HG02840 (cell line): Measurements from ENCODE around the gene TBC1D5.
"Not testable (repeated sequence)": the region's sequence is repeated elsewhere in the genome, so short reads cannot be mapped to it uniquely, and the experiment has no call there.

Experiments
- ATAC-seq: cut with Tn5 transposase; IDR thresholded peaks from one replicate; pipeline ENCODE4 v1.9.1; 2021; ENCODE audit warnings: mild to moderate bottlenecking, moderate library complexity, moderate number of reproducible peaks; ENCODE audit not compliant: unreplicated experiment, low FRiP score

The TBC1D5 gene

DNA sequence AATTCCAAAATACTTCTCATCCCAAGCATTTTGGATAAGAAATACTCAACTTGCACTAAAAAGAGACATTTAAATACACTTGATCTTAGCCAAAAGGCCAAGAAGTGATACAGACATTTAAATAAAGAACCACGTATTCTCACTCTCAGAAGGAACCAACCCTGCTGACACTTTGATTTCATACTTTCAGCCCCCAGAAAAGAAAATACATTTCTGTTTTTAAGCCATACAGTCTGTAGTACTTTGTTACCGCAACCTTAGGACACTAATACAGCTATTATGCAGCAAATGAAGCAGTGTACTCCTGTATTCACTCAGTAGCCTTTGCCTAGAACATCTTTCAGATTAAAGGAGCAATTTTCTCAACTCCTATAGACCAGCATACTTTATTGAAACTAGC, 86.7 kb downstream of the TBC1D5 start:
- ATAC-seq: peak; percentile 76

DNA sequence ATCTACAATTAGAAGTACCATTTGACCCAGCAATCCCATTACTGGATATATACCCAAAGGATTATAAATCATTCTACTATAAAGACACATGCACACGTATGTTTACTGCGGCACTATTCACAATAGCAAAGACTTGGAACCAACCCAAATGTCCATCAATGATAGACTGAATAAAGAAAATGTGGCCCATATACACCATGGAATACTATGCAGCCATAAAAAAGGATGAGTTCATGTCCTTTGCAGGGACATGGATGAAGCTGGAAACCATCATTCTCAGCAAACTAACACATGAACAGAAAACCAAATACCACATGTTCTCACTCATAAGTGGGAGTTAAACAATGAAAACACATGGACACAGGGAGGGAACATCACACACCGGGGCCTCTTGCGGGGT, 92.7 kb downstream of the TBC1D5 start:
- not testable (repeated sequence) for ATAC-seq

DNA sequence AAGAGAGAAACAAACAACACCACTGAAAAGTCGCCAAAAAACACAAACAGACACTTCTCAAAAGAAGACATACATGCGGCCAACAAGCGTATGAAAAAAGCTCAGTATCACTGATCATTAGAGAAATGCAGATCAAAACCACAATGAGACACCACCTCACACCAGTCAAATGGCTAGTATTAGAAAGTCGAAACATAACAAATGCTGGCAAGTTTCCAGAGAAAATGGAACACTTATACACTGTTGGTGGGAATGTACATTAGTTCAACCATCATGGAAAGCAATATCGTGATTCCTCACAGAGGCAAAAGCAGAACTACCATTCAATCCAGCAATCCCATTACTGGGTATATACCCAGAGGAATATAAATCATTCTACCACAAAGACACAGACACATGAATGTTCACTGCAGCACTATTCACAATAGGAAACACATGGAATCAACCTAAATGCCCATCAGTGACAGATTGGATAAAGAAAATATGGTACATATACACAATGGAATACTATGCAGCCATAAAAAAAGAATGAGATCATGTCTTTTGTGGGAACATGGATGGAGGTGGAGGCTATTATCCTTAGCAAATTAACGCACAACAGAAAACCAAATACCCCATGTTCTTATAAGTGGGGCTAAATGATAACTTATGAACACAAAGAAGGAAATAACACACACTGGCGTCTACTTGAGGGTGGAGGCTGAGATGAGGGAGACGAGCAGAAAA, 93.6 kb downstream of the TBC1D5 start:
- not testable (repeated sequence) for ATAC-seq

DNA sequence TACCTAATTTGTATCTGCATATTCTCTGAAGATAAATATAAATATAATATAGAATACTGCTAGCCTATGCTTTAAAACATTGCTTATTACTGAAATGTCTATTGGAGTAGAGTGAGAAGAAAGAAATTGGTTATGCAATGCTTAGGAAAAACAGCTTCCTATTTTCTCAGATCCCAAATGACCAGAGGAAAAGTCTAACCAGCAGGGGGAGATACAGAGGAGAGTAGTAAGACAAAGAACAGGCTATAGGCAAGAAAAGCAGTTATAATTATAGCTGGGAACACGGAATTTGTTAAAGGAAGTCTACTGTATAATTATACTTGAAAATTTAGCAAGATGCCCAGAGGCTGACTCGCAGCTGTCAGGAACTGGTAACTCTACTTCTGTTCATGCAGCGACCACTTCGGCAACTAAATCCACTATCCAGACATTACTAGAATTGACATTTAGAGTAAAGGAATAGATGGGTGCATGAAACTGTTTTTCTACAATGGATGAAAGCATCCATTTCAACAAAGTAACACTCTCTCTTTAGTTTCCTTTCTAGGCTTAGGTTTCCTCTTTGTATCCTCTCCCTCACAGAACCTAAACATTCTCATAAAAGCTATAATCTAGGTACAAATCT, 97.2 kb downstream of the TBC1D5 start:
- no peak for ATAC-seq

DNA sequence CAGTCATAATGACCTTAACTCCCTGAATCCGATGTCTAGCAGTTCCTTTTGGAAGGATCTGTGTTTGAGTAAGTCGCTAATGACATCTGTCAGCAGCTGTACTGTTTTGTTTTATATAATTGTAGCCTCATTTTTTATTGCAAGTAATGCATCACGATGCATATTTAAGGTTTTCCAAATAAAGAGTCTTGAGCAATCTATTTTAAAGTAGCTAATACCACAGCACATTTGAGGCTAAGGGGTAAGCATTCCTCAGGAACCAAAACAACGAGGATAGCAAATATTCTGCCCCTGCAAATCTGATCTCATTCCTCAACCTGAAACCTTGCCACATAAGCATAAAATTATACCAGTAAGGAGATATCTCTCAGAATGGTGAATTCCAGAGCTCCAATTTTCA, 98.7 kb downstream of the TBC1D5 start:
- ATAC-seq: no peak

DNA sequence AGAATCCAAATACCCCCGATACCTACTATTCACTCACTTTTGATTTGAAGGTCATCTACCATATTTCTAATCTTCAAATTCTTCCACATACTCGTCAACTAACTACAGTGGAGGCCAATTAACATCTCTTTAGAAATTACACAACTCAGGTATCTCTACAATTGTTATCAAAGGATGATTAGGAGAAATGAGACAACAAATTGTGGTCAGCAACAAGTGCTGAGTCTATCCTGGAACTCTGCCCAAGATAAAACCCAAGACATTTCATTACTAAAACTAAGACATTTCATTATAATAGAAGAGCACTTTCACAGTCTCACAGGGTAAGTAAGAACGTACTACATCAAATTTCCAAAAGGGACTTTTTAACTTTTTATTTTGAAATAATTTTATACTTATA, 100.0 kb downstream of the TBC1D5 start:
- ATAC-seq: no peak

DNA sequence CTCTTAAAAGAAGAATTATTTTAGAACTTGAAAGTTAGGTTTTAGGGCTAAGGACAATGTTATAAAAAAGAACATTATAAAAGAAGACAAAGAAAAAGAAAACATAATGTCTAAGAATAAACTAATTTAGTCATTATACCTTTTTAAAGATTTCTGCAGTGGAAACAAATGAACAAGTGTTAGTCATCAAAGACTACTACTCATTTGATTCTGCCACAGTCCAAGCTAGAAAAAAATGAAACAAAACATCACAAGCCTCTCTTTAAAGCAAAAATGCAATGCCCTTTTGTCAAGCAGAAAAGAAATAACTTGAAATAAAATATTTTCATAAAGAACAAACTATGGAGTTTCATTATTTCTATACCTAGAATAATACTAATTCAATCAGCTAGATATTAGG, 102.0 kb downstream of the TBC1D5 start:
- no peak for ATAC-seq

DNA sequence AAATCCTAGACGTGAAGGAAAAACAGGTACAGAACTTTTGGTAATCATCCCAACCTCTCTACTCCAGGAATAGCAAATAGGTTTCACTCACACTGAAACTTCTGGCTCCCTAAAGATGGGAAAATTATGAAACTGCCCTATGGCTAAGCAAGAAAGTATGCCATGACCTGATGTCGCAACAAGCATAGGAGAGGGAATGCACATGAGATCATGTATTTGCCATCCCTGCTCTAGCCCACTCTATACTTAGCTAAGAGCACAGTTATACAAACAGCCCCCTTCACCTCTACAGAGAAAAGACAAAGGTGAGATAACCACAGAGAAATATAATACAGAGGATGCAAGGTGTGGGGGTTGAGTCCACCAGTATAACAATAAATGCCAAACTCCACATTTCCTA, 102.7 kb downstream of the TBC1D5 start:
- ATAC-seq: no peak

DNA sequence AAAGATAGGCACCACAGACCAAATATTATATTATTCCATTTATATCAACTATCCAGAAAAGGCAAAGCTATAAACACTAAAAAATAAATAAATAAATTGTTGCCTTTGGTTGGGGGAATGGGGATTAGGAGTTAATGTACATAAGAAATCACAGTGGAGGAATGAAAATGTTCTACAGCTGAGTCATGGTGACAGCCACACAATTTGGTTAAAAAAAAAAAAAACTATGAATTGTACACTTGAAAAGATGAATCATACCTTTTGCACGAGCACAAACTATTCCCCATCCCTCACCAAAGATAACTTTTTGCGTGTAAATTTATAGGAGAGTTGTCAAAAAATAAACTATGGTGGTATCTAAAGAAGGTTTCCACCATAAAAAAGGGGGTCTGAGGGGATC, 103.2 kb downstream of the TBC1D5 start:
- no peak for ATAC-seq

DNA sequence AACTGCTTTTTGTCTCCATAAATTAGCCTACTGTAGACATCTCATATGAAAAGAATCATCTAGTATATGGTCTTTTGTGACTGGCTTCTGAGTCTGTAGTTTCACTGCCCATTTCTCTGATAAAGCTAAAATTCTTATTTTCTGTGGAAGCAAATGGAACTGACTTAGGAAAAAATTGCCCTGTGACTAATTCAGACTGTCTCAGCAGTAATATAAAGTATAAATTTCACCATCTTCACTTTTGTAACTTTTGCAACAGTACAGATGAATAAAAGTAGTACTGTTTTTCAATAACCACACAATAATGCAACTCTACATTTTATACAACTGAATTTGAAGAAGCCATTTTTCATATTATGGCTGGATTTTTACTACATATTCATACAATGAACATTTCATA, 104.1 kb downstream of the TBC1D5 start:
- no peak for ATAC-seq

DNA sequence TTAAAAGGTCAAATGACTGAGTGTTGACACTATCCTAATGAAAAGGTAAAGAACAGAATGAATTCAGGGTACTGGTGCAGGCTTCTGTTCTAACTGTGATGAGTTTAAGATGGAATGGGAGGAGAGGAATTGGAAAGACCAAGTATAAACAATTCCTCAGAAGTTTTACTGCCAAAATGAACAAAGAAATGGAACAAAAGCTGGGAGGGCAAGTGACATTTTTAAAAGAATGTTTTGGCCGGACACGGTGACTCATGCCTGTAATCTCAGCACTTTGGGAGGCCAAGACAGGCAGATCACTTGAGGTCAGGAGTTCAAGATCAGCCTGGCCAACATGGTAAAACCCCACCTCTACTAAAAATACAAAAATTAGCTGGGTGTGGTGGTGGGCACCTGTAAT, 106.8 kb downstream of the TBC1D5 start:
- not testable (repeated sequence) for ATAC-seq

DNA sequence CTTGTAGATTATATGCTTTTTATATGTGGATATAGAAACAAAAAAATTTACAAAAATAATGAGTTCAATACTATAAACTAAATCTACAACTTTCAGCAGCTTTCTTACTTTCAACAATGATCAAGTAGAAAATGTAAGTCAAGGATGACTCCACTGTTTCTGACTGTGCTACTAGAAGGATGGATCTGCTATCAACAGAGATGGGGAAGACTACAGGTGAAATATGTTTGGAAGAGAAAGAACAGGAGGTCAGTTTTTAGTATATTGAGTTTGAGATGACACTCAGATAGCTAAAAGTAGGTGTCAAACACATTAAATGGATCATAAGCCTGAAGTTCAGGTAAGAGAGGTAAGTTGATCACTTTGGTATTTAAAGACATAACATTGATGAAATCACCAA, 107.5 kb downstream of the TBC1D5 start:
- ATAC-seq: no peak

DNA sequence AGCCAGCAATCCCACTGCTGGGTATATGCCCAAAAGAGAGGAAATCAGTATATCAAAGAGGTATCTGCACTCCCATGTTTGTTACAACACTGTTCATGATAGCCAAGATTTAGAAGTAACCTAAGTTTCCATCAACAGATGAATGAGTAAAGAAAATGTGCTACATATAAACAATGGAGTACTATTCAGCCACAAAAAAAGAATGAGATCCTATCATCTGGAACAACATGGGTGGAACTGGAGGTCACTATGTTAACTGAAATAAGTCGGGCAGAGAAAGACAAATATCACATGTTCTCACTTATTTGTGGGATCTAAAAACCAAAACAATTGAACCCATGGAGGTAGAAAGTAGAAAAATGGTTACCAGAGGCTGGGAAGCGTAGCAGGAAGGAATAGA, 108.2 kb downstream of the TBC1D5 start:
- no peak for ATAC-seq

DNA sequence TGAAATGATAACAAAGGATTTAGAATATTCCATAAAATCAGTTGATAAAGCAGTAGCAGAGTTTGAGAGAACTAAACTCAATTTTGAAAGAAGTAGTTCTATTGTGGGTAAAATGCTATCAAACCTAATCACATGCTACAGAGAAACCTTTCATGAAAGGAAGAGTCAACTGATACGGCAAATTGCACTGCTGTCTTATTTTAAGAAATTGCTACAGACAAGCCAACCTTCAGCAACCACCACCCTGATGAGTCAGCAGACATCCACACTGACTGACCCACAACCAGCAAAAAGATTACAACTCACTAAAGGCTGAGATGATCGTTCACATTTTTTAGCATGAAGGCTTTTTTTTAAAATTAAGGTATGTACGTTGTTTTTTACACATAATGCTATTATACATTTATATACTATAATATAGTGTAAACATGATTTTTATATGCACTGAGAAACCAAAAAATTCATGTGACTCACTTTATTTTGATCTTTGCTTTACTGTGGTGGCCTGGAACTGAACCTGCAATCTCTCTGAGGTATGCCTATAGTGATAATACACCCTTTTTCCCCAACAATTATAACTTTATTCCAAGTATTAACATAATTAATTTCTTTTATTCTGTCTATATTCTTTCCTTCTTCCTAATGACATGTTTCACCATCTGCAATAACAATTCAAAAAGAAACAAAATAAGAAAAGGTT, 109.9 kb downstream of the TBC1D5 start:
- no peak for ATAC-seq

DNA sequence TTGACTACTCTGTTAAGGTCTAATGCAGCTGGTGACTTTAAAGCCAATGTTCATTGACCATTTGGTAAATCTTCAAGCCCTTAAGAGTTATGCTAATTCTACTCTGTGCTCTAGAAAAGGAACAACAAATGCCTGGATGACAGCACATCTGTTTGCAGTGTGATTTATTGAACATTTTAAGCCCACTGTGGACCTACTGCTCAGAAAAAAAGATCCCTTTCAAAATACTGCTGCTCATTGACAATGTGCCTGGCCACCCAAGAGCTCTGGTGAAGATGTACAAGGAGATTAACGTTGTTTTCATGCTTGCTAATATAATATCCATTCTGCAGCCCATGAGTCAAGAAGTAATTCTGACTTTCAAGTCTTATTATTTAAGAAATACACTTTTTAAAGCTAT, 110.8 kb downstream of the TBC1D5 start:
- no peak for ATAC-seq

DNA sequence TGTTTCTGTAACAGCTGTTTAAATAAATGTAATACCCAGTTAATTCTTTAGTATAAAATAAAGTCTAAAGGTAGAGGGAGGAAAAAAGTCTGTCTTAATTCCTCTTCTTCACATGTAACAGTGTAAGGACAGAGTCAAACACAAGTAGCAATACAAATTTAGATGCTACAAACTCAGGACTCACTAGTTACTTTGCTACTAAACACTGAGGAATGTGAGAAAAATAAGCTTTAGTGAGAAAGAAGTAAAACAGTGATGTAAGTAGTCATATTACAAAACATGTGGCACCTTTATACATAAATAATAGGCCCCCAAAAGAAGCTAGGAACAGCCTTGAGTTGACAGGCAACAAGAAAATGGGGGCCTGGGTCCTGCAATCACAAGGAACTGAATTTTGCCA, 113.0 kb downstream of the TBC1D5 start:
- ATAC-seq: no peak

DNA sequence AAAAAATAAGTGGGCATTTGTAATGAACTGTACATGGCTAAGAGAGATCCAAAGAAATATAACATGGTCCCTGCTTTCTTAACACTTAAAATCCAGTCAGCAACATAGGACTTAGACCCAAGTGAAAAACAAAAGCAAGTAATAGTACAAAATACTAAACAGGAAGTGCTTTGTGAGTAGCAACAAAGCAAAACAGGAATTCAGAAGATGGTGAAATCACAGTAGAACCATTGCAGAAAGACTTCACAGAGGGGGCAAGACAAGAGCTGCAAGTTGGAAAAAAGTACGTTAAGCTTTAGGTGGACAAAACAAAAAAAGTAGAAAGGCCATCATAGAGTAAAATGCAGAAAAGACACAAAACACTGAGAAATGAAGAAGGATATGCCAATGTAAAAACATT, 116.0 kb downstream of the TBC1D5 start:
- ATAC-seq: no peak

DNA sequence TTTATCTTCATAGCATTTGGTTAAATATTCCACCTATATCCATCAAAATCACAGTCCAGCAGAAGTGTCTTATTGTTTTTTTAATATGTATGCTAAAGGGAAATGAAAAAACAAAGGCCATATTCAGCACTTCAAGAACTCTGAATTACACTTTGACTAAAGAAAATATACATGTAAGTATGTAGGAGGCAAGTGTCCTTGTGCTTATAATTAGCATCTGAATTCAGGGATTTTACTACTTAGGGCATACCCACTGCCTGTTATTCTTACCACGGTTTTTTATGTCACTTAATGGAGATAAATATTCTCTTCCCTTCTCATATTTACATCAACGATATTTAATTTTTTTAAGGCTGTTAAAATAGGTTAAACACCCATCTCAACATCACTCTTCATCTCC, 117.3 kb downstream of the TBC1D5 start:
- ATAC-seq: no peak

DNA sequence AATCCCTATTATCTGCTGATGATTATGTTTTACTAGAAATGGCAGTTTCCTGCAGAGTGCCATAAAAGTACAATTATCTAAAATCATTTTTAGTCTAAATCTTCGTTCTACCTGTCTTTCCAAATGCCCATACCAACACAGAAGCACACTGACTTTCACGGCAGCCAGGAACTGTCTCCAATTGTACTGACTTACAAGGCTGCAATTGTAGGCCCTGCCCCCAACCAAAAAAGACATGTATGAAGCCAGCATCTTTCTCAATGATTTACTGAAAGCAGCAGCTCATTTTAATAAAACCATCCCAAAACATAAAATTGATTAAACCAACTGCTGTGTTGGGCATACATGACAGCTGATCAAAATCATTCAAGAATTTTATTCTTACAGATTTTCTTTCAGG, 119.0 kb downstream of the TBC1D5 start:
- ATAC-seq: no peak

DNA sequence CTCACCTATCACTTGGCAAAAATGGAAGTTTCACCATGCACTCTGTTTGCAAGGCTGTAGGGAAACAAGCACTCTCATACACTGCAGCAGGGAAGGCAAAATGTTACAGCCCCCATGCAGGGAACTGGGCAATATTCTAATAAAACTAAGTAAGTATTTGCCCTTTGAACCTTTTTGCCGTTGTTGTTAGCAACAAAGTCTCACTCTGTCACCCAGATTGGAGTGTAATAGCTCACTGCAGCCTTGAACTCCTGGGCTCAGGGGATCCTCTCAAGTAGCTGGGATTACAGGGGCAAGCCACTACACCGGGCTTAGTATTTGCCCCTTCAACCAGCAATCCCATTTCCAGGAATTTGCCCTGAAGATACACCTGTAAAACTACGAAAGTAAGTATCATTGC, 122.5 kb downstream of the TBC1D5 start:
- ATAC-seq: no peak

DNA sequence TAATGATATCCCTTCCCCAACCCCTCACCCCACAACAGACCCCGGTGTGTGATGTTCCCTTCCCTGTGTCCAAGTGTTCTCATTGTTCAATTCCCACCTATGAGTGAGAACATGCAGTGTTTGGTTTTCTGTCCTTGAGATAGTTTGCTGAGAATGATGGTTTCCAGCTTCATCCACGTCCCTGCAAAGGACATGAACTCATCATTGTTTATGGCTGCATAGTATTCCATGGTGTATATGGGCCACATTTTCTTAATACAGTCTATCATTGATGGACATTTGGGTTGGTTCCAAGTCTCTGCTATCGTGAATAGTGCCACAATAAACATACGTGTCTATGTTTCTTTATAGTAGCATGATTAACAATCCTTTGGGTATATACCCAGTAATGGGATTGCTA, 129.4 kb downstream of the TBC1D5 start:
- ATAC-seq: not testable (repeated sequence)

DNA sequence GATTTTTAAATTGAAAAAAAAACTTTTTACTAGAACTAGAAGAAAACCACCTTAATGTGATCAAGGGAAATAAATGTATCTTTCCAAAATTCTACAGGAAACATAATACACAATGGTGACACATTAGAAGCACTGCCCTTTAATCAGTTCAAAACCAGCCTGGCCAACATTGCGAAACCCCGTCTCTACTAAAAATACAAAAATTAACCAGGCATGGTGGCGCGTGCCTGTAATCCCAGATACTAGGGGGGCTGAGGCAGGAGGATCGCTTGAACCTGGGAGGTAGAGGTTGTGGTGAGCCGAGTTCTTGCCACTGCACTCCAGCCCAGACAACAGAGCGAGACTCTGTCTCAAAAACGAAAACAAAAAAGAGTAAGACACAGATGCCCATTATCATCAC, 134.5 kb downstream of the TBC1D5 start:
- ATAC-seq: no peak
